AG10803 (cell line): Measurements from ENCODE around the gene ATP2A2.
A peak's percentile ranks its signal among the peaks of the same experiment; 100 is the strongest.
"Not testable (repeated sequence)": the region's sequence is repeated elsewhere in the genome, so short reads cannot be mapped to it uniquely, and the experiment has no call there.

Experiments used
- DNase-seq: peaks from one replicate; pipeline ENCODE4 v3.0.0; 2010; ENCODE audit warnings: low read depth
- H3K4me3 ChIP-seq: 2 replicates; pipeline ENCODE4 v1.5.1; 2011; ENCODE audit warnings: mild to moderate bottlenecking, low read length, control low read depth
- TF ChIP-seq, protein P1 (sequence below): conservative IDR thresholded peaks from 2 replicates; pipeline ENCODE4 v1.5.1; 2011; ENCODE audit warnings: mild to moderate bottlenecking, low read length, control low read depth, inconsistent platforms

Gene ATP2A2

DNA sequence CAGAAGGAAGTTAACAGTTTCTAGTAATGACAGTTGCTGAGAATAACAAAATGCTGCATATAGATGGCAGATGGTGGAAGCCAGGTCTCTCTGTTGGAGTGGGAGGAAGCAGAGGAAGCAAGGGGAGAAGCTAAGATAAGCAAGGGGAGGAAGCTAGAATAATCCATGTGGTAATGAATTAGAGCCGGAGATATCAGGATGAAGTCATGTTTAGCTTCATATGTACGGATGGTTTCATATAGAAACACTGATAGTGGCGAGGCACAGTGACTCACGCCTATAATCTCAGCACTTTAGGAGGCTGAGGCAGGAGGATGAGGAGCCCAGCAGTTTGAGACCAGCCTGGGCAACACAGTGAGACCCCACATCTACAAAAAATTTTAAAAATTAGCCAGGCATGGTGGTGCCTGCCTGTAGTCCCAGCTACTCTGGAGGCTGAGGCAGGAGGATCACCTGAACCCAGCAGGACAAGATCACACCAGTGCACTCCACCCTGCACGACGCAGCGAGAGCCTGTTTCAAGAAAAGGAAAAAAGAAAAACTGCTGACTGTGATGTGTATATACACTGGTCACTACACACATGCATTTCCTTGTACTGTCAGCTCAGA, 73.2 kb downstream of the ATP2A2 start:
- H3K4me3 ChIP-seq: no peak overlapping the region
- TF ChIP-seq, protein P1, sequence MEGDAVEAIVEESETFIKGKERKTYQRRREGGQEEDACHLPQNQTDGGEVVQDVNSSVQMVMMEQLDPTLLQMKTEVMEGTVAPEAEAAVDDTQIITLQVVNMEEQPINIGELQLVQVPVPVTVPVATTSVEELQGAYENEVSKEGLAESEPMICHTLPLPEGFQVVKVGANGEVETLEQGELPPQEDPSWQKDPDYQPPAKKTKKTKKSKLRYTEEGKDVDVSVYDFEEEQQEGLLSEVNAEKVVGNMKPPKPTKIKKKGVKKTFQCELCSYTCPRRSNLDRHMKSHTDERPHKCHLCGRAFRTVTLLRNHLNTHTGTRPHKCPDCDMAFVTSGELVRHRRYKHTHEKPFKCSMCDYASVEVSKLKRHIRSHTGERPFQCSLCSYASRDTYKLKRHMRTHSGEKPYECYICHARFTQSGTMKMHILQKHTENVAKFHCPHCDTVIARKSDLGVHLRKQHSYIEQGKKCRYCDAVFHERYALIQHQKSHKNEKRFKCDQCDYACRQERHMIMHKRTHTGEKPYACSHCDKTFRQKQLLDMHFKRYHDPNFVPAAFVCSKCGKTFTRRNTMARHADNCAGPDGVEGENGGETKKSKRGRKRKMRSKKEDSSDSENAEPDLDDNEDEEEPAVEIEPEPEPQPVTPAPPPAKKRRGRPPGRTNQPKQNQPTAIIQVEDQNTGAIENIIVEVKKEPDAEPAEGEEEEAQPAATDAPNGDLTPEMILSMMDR: no peak
- DNase-seq: no peak

DNA sequence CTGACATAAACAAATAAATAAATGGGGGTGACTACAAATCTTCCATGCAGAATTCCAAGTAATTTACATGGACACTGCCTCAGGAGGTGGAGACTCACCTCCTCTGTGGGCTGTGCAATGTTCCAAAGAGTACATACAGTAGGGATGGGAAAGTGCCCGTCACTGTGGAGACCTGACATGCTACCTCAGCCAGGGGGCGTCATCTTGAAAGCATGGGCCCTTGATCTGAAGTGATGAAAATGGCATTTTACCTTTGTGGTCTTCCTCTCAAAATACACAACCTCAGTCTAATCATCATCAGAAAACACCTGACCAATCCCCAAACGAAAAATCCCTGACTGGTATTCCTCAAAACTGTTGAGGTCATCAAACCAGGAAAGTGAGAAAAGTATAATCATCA, 74.0 kb downstream of the ATP2A2 start:
- no peak overlapping the region for H3K4me3 ChIP-seq
- no peak for DNase-seq
- TF ChIP-seq, protein P1: peak; percentile 34

DNA sequence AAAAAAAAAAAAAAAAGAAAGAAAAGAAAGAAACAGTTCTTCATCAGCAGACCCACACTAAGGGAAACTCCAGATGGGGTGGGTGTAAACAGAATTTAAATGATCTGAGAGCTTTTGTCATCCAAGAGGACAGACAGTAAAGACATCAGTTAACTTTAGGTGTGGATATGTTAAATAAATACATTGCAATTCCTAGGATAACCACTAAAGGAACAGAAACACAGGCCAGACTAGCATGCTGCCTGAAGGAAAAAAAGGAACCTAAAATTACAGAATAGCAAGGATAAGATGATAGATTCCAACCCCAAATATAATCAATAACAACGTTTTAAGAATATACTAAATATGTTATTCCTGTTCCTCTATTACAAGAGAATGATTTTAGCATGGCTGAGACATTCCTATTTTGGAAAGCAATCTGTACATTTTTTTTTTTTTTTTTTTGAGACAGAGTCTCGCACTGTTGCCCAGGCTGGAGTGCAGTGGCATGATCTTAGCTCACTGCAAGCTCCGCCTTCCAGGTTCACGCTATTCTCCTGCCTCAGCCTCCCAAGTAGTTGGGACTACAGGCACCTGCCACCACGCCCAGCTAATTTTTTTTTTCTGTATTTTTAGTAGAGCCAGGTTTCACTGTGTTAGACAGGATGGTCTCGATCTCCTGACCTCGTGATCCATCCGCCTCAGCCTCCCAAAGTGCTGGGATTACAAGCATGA, 77.5 kb downstream of the ATP2A2 start:
- not testable (repeated sequence) for DNase-seq, H3K4me3 ChIP-seq
- TF ChIP-seq, protein P1: peak; percentile 35

DNA sequence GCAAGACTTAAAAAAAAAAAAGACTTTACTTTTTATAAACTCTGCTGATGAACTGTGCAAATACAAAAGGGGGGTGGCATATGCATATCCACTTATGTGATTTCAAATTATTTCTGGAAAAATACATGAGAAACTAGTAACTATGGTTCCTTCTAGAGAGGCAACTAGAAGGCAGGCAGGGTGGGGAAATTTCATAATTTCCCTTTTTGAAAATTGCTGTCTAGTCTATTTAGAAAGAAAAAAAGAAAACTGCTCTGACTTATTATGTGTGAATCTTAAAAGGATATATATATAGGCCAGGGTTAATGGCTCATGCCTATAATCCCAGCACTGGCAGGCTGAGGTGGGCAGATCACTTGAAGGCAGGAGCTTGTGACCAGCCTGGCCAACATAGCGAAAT, 80.2 kb downstream of the ATP2A2 start:
- TF ChIP-seq, protein P1: no peak
- DNase-seq: no peak
- no peak overlapping the region for H3K4me3 ChIP-seq

DNA sequence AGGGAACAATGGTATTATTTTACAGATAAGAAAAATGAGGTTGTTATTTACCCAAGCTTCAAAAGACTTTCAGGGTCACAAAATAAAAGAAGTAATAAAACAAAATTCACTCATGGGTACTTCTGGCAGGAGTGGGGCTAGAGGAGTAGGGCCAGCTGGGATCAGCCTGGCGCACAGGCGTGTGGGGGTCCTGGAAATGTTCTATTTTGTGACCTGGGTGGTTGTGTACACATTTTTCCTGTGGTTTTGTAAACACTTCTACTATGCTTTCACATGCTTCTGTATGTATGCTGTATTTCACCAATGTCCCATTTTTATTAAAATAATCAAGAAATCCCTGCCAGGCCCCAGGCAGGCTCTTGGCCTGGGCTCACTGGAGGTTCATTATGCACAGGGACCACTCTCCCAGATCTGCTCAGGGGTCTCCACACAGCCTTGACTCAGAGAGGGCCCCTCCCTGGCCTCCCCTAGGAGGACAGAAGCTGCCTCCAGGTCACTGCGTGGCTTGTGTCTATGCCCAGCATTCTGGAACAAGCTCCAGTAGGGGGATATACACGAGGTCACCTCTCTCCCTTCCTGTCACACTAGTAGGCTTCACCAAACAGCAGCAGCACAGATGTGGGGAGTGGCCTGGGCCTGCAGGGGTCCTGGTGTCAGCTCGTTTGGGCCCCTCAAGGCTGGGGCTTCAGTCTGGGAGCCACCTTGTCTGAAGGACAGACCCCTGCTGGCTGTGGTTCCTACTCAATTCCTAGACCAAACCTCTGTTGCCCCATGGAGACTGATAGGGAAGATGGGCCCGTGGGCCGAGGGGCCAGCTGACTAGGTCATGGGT, 84.7 kb downstream of the ATP2A2 start:
- H3K4me3 ChIP-seq: no peak overlapping the region
- no peak for DNase-seq
- TF ChIP-seq, protein P1: no peak

DNA sequence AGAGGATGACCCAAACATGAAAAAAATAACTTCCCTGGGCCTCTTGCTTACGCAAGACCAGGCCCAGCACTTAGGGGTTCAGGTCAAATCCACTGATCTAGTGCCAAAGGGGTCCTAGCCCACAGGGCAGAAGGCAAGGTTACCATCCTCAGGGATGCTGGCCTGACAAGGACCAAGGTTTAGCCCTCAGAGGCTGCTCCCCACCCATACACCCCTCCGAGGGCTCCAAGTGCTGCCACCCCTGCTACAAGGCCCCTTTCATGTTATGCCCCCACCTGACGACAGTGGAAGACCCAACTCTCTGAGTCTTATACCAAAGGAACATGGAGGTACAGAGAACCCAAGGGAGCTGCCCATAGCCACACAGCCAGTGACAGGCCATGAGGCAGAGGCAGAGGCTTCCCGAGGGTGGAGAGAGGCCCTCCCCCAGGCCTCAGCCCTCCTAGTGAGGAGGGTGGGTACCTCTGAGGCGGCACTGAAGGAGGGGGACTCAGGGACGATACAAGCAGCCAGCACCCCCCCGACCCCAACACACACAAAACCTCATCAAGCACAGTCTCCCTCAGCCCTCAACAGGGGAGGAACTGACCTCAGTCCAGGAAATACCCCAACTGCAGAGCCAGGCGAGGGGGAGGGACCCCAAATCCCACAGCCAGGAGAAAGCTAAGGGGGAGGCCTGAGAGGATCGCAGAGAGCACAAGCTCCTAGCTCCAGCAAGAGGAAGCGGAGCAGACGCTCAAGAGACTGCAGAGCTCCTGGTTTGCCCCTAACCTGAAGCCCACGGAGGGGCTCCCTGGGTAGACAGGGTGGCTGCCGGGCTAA, 85.5 kb downstream of the ATP2A2 start:
- no peak for DNase-seq
- TF ChIP-seq, protein P1: no peak
- no peak overlapping the region for H3K4me3 ChIP-seq
